Femur (tissue), 1 donor: Measurements from ENCODE around the gene UBE2B.
A peak's percentile ranks its signal among the peaks of the same experiment; 100 is the strongest.

Source experiments
- DNase-seq: peaks from one replicate; pipeline ENCODE4 v3.0.0-alpha.2; 2017

The UBE2B gene

DNA sequence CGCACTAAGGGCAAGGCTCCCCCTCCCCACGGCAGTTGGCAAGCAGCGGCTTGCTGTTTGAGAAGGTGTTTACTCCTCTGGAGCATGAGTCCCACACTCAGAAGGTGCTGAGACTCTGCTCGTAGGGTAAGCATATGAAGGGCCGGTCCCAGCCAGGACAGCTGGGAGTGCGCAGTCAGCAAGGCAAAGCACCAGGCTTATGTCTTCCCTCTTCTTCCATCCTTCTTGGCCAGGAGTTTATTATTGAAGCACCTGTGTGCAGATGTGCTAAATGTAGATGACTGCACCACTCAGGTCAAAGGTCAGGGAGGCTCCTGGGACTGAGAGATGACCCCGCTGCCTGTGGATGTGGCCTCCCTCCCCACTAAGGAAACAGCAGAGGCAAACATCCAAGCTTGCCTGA, 67.4 kb downstream of the UBE2B start:
- DNase-seq, result no peak

DNA sequence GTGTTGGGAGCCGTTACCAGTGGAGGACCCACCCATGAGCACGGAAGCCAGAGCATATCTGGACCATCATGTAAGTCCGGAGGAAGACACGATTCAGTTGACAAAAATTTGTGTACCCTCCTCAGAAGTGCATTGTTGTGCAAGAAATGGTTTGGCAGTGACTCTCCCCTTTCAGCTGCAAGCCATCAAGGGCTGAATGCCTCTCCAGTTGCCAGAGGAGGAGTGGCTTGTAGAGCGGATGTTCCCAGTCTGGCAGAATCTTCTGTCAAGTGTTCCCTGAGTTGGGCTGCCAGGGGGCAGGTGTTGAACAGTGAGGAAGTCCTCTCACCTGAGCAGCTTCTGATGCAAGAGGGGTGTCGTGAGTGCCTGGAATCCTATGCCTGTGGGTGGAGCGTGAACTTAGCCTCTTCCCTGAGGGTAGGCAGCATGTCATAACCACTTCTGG, 67.9 kb downstream of the UBE2B start:
- peak; percentile 73 for DNase-seq

DNA sequence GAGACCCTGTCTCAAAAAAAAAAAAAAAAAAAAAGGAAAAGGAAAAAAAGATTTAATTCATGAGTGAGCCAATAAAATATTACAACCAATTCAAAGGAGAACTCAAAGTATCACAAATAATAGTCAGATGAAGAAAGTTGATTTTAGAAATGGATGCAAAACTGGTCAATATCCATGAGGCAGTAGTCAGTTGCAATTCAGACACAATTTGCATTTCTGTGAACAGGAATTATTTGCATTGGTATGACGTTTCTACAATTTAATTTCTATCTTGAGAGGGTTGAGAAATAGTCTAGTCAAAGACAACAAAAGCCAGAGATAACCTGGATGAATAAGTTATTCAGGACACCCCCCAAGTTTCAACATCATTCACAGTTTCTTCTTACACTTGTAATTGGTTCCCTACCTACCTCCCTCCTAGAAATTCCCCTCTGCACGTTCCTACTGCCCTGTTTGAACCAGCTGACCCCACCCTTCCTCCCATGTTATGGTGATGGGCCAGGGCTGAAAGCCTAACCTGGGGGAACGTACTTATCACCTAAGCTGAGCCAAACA, 68.9 kb downstream of the UBE2B start:
- DNase-seq, result no peak
